Ishikawa (cell line): ENCODE results near the gene DDRGK1.

ENCODE experiments used
- CEBPB ChIP-seq: IDR thresholded peaks from 2 replicates; pipeline ENCODE4 v1.6.1; 2012
- CREB1 ChIP-seq: IDR thresholded peaks from 2 replicates; pipeline ENCODE4 v1.6.1; 2012; ENCODE audit warnings: low read depth
- EGR1 ChIP-seq: IDR thresholded peaks from 2 replicates; pipeline ENCODE4 v1.6.1; 2012
- NFIC ChIP-seq: IDR thresholded peaks from 2 replicates; pipeline ENCODE4 v1.6.1; 2012
- RAD21 ChIP-seq: IDR thresholded peaks from 2 replicates; pipeline ENCODE4 v1.6.1; 2012; ENCODE audit warnings: low read depth
- TAF1 ChIP-seq: IDR thresholded peaks from 2 replicates; pipeline ENCODE4 v1.6.1; 2012; ENCODE audit warnings: low read depth, mild to moderate bottlenecking
- TEAD4 ChIP-seq: IDR thresholded peaks from 2 replicates; pipeline ENCODE4 v1.6.1; 2012
- YY1 ChIP-seq: IDR thresholded peaks from 2 replicates; pipeline ENCODE4 v1.6.1; 2012; ENCODE audit warnings: low read depth
- TF ChIP-seq, protein P1 (sequence below): IDR thresholded peaks from 2 replicates; pipeline ENCODE4 v1.6.1; 2012; ENCODE audit warnings: low read depth, mild to moderate bottlenecking

DNA sequence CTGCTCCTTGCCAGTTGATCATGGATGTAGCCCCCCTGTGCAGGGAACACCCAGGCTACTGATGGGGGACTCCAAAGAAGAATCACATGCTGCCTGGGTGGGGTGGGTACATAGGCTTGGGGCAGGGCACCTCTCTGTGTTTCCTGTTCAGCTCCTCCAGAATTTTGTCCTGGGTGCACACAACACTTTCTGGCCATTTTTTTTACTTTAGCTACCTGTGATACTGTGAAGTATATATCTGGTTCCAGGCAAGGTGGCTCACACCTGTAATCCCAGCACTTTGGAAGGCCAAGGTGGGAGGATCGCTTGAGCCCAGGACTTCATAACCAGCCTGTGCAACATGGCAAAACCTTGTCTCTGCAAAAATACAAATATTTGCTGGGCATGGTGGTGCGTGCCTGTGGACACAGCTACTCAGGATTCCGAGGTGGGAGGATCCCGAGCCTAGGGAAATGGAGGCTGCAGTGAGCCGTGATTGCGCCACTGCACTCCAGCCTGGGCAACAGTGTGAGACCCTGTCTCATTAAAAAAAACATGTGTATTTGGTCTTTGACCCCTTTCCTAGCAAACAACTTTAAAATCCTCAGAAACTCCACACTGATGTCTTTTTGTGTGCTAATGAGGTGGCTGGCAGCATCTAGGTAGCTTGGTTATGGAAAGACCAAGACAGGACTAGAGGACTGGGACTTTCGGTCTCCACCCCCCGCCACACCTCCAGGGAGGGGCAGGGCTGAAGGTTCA lies 20.4 kb upstream of the DDRGK1 start:
- TF ChIP-seq CREB1 (no peak), YY1 (no peak), CEBPB (no peak), RAD21 (no peak), EGR1 (no peak), NFIC (no peak), TEAD4 (no peak), TAF1 (no peak)
- TF ChIP-seq, protein P1, sequence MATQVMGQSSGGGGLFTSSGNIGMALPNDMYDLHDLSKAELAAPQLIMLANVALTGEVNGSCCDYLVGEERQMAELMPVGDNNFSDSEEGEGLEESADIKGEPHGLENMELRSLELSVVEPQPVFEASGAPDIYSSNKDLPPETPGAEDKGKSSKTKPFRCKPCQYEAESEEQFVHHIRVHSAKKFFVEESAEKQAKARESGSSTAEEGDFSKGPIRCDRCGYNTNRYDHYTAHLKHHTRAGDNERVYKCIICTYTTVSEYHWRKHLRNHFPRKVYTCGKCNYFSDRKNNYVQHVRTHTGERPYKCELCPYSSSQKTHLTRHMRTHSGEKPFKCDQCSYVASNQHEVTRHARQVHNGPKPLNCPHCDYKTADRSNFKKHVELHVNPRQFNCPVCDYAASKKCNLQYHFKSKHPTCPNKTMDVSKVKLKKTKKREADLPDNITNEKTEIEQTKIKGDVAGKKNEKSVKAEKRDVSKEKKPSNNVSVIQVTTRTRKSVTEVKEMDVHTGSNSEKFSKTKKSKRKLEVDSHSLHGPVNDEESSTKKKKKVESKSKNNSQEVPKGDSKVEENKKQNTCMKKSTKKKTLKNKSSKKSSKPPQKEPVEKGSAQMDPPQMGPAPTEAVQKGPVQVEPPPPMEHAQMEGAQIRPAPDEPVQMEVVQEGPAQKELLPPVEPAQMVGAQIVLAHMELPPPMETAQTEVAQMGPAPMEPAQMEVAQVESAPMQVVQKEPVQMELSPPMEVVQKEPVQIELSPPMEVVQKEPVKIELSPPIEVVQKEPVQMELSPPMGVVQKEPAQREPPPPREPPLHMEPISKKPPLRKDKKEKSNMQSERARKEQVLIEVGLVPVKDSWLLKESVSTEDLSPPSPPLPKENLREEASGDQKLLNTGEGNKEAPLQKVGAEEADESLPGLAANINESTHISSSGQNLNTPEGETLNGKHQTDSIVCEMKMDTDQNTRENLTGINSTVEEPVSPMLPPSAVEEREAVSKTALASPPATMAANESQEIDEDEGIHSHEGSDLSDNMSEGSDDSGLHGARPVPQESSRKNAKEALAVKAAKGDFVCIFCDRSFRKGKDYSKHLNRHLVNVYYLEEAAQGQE = no peak
